Thyroid gland (tissue), 4 donors: Measurements from ENCODE around the gene FLT1.

ENCODE experiments used
- POLR2A ChIP-seq, 2 donors: fragments of 450-650 bp; IDR thresholded peaks; one replicate each; pipeline ENCODE4 v1.6.1; 2017; ENCODE audit warnings: antibody characterized with exemption in 2 of 2, mild to moderate bottlenecking in 2 of 2, moderate library complexity in 1 of 2
- TF ChIP-seq, protein P1 (sequence below), 6 experiments: fragments of 200-600 bp in 3 of 6; fragments of 450-650 bp in 3 of 6; sonication (generic) in 3 of 6; IDR thresholded peaks; one replicate each; pipeline ENCODE4 v1.5.1; 2016 to 2019; ENCODE audit warnings: antibody characterized with exemption in 6 of 6, mild to moderate bottlenecking in 2 of 6, inconsistent platforms in 1 of 6, moderate library complexity in 1 of 6

DNA sequence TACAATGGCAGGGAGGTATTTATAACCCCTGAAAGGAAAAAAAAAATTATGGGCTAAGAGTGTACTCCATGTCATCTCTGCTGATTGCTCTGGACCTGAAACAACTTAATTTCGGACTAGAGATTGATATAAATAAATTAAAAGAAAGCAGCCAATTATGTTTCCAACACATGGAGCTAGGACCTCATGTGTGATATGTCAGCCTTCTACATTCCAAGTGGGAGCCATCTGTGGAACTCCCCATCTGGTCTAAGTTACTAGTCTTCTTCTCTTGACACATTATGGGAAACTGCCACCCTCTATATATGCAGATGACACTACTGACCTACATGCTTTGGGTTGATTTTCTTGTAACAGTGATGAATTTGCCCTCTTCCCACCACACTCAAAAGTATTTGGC is 86.1 kb downstream of the FLT1 start:
- TF ChIP-seq, protein P1, sequence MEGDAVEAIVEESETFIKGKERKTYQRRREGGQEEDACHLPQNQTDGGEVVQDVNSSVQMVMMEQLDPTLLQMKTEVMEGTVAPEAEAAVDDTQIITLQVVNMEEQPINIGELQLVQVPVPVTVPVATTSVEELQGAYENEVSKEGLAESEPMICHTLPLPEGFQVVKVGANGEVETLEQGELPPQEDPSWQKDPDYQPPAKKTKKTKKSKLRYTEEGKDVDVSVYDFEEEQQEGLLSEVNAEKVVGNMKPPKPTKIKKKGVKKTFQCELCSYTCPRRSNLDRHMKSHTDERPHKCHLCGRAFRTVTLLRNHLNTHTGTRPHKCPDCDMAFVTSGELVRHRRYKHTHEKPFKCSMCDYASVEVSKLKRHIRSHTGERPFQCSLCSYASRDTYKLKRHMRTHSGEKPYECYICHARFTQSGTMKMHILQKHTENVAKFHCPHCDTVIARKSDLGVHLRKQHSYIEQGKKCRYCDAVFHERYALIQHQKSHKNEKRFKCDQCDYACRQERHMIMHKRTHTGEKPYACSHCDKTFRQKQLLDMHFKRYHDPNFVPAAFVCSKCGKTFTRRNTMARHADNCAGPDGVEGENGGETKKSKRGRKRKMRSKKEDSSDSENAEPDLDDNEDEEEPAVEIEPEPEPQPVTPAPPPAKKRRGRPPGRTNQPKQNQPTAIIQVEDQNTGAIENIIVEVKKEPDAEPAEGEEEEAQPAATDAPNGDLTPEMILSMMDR (IDR thresholded peaks at IDR 0.05), result no peak
- no peak for TF ChIP-seq POLR2A (IDR thresholded peaks at IDR 0.05)
